ENCODE results near the gene TMEM43. TPM values are rescaled to one million over a fixed set of nuclear protein-coding genes. Genes with fewer than 3 reads are reported as not detected.
"Not testable (repeated sequence)": the region's sequence is repeated elsewhere in the genome, so short reads cannot be mapped to it uniquely, and the experiment has no call there.

Gene TMEM43
- total RNA-seq, 1 donor from 2014 or later, result 79.5 TPM

GRCh38 chr3:14093831-14094230, 31.0 kb upstream of the TMEM43 start:
- Histone ChIP-seq H3K27me3 (ENCODE audit: control insufficient read depth, insufficient read depth, low read length) (no peaks in the 10 kb centered on the region), H3K36me3 (ENCODE audit: control insufficient read depth, insufficient read depth, low read length) (no peaks in the 10 kb centered on the region), H3K4me3 (ENCODE audit: low read depth, low read length) (no peak overlapping the region)
- TF ChIP-seq CTCF (IDR thresholded peaks at IDR 0.05; ENCODE audit: insufficient read depth, low read length, poor library complexity, severe bottlenecking), result no peak
- DNase-seq (ENCODE audit: low read depth), result no peak

- no peak for TF ChIP-seq CTCF (IDR thresholded peaks at IDR 0.05; ENCODE audit: insufficient read depth, low read length, poor library complexity, severe bottlenecking)
- no peak overlapping the region for H3K4me3 ChIP-seq (ENCODE audit: low read depth, low read length)
These were observed 28.1 kb upstream of the TMEM43 start for GRCh38 chr3:14096742-14097141.

GRCh38 chr3:14097616-14098391, 27.0 kb upstream of the TMEM43 start:
- no peaks in the 10 kb centered on the region for H3K27me3 ChIP-seq (ENCODE audit: control insufficient read depth, insufficient read depth, low read length)
- H3K4me3 ChIP-seq (ENCODE audit: low read depth, low read length), result no peak overlapping the region
- TF ChIP-seq CTCF (IDR thresholded peaks at IDR 0.05; ENCODE audit: insufficient read depth, low read length, poor library complexity, severe bottlenecking), result no peak
- no peaks in the 10 kb centered on the region for H3K36me3 ChIP-seq (ENCODE audit: control insufficient read depth, insufficient read depth, low read length)
- DNase-seq (ENCODE audit: low read depth), result no peak

More at GRCh38 chr3:14096742-14097141, 28.1 kb upstream of the TMEM43 start:
- Histone ChIP-seq H3K36me3 (ENCODE audit: control insufficient read depth, insufficient read depth, low read length) (no peaks in the 10 kb centered on the region), H3K27me3 (ENCODE audit: control insufficient read depth, insufficient read depth, low read length) (no peaks in the 10 kb centered on the region)
- no peak for DNase-seq (ENCODE audit: low read depth)

GRCh38 chr3:14109821-14110220, 15.0 kb upstream of the TMEM43 start:
- H3K27me3 ChIP-seq (ENCODE audit: control insufficient read depth, insufficient read depth, low read length); DNase-seq (ENCODE audit: low read depth); H3K4me3 ChIP-seq (ENCODE audit: low read depth, low read length); H3K36me3 ChIP-seq (ENCODE audit: control insufficient read depth, insufficient read depth, low read length): not testable (repeated sequence)

GRCh38 chr3:14110699-14111098, 14.2 kb upstream of the TMEM43 start:
- DNase-seq (ENCODE audit: low read depth), result no peak
- Histone ChIP-seq H3K27me3 (ENCODE audit: control insufficient read depth, insufficient read depth, low read length) (no peaks in the 10 kb centered on the region), H3K36me3 (ENCODE audit: control insufficient read depth, insufficient read depth, low read length) (peaks cover 1% of the 10 kb centered on the region), H3K4me3 (ENCODE audit: low read depth, low read length) (no peak overlapping the region)
- no peak for TF ChIP-seq CTCF (IDR thresholded peaks at IDR 0.05; ENCODE audit: insufficient read depth, low read length, poor library complexity, severe bottlenecking)

- Histone ChIP-seq H3K4me3 (ENCODE audit: low read depth, low read length) (no peak overlapping the region), H3K36me3 (ENCODE audit: control insufficient read depth, insufficient read depth, low read length) (peaks cover 1% of the 10 kb centered on the region), H3K27me3 (ENCODE audit: control insufficient read depth, insufficient read depth, low read length) (no peaks in the 10 kb centered on the region)
- no peak for DNase-seq (ENCODE audit: low read depth)
- no peak for TF ChIP-seq CTCF (IDR thresholded peaks at IDR 0.05; ENCODE audit: insufficient read depth, low read length, poor library complexity, severe bottlenecking)
These were observed 10.8 kb upstream of the TMEM43 start for GRCh38 chr3:14113965-14114635.

Measured in kidney epithelial cell (primary cell).